HG03060 (cell line): ENCODE results near the gene ATXN2.
"Not testable (repeated sequence)": the region's sequence is repeated elsewhere in the genome, so short reads cannot be mapped to it uniquely, and the experiment has no call there.

Experiments
- ATAC-seq: cut with Tn5 transposase; IDR thresholded peaks from one replicate; pipeline ENCODE4 v1.9.1; 2021; ENCODE audit warnings: low read depth, moderate number of reproducible peaks; ENCODE audit not compliant: unreplicated experiment

The ATXN2 gene

GRCh38 chr12:111602348-111602747 lies 3.2 kb upstream of the ATXN2 start:
- ATAC-seq, result no peak

GRCh38 chr12:111600986-111601385 lies 1.9 kb upstream of the ATXN2 start:
- ATAC-seq, result not testable (repeated sequence)

- ATAC-seq, result no peak
These were observed 1.1 kb upstream of the ATXN2 start for GRCh38 chr12:111600205-111600642.

GRCh38 chr12:111599453-111600204 lies 514 bp upstream of the ATXN2 start:
- ATAC-seq, result peak; percentile 44

- no peak for ATAC-seq
These were observed 1.1 kb downstream of the ATXN2 start for GRCh38 chr12:111597831-111598636.

- no peak for ATAC-seq
These were observed 1.9 kb downstream of the ATXN2 start for GRCh38 chr12:111596985-111597830.

- not testable (repeated sequence) for ATAC-seq
These were observed 3.7 kb downstream of the ATXN2 start for GRCh38 chr12:111595341-111595835.

- ATAC-seq, result not testable (repeated sequence)
These were observed 7.6 kb downstream of the ATXN2 start for GRCh38 chr12:111591399-111592010.

- ATAC-seq, result no peak
These were observed 8.6 kb downstream of the ATXN2 start for GRCh38 chr12:111590552-111590951.

GRCh38 chr12:111589601-111590000 lies 9.5 kb downstream of the ATXN2 start:
- no peak for ATAC-seq

- ATAC-seq, result no peak
These were observed 11.1 kb downstream of the ATXN2 start for GRCh38 chr12:111588010-111588409.

GRCh38 chr12:111586986-111587385 lies 12.1 kb downstream of the ATXN2 start:
- ATAC-seq, result no peak

- ATAC-seq, result no peak
These were observed 13.4 kb downstream of the ATXN2 start for GRCh38 chr12:111585690-111586089.

GRCh38 chr12:111584959-111585358 lies 14.2 kb downstream of the ATXN2 start:
- ATAC-seq, result no peak

GRCh38 chr12:111583506-111583905 lies 15.6 kb downstream of the ATXN2 start:
- ATAC-seq, result not testable (repeated sequence)

GRCh38 chr12:111582133-111582747 lies 16.9 kb downstream of the ATXN2 start:
- no peak for ATAC-seq

GRCh38 chr12:111581434-111582132 lies 17.5 kb downstream of the ATXN2 start:
- no peak for ATAC-seq

- no peak for ATAC-seq
These were observed 18.4 kb downstream of the ATXN2 start for GRCh38 chr12:111580737-111581136.

GRCh38 chr12:111580119-111580425 lies 19.0 kb downstream of the ATXN2 start:
- no peak for ATAC-seq
